Endothelial cell of umbilical vein (primary cell): ENCODE results near the gene SUPT4H1.

Experiments used
- EZH2 ChIP-seq: IDR thresholded peaks from 2 replicates; pipeline ENCODE4 v1.6.1; 2012; ENCODE audit warnings: borderline replicate concordance, low read depth, mild to moderate bottlenecking, moderate library complexity, low read length, inconsistent platforms; ENCODE audit not compliant: severe bottlenecking
- JUN ChIP-seq: IDR thresholded peaks from 2 replicates; pipeline ENCODE4 v1.6.1; 2011; ENCODE audit warnings: borderline replicate concordance, low read depth; ENCODE audit not compliant: insufficient read length, insufficient read depth
- POLR2A ChIP-seq: IDR thresholded peaks from 2 replicates; pipeline ENCODE4 v1.6.1; 2012; ENCODE audit warnings: low read depth, mild to moderate bottlenecking, control low read depth, low read length
- POLR2AphosphoS5 ChIP-seq: IDR thresholded peaks from 2 replicates; pipeline ENCODE4 v1.6.1; 2012; ENCODE audit warnings: low read depth, mild to moderate bottlenecking, control low read depth, low read length, moderate library complexity; ENCODE audit not compliant: insufficient read depth
- TF ChIP-seq, protein P1 (sequence below), 2 donors: IDR thresholded peaks; 1 replicate in 1 of 2; 2 replicates in 1 of 2; pipeline ENCODE4 v1.5.1; 2011; ENCODE audit warnings: low read length in 2 of 2, mild to moderate bottlenecking in 2 of 2, moderate library complexity in 2 of 2, control low read depth in 1 of 2, inconsistent platforms in 1 of 2, low read depth in 1 of 2; ENCODE audit not compliant: insufficient read depth in 1 of 2; ENCODE audit errors: extremely low read depth in 1 of 2
- TF ChIP-seq, protein P2 (sequence below): IDR thresholded peaks from 2 replicates; pipeline ENCODE4 v1.6.1; 2011; ENCODE audit not compliant: insufficient read depth, insufficient read length

DNA sequence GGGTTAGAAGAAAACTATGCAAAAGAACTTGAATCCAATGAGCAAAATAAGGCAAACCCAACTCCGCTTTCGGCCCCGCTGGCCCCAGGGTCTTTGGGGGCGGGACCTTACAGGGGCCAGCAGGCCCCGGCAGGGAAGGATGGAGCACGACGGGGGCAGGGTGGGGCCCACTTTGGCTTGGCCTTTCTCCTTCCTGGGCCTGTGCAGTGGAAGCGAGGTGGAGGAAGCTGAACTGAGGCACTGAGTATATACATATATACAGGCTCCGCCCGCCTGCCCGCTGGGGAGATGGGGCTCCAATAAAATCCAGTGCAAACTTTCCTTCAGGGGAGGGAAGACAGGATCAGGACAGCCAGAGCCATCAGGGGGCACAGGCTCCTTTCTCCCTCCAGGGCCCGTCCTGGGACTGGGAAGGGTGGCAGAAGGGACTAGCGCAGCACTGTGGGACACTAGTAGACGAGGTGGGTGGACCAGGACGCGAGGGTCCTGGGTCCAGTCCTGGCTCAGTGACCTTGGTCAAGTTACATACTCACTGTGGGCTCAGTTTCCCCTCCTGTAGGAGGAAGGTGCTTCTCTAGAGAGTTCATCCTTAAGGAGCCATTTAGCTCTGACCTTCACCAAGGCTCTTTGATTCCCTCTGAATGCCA, 50.4 kb downstream of the SUPT4H1 start:
- TF ChIP-seq POLR2AphosphoS5: no peak
- TF ChIP-seq, protein P1, sequence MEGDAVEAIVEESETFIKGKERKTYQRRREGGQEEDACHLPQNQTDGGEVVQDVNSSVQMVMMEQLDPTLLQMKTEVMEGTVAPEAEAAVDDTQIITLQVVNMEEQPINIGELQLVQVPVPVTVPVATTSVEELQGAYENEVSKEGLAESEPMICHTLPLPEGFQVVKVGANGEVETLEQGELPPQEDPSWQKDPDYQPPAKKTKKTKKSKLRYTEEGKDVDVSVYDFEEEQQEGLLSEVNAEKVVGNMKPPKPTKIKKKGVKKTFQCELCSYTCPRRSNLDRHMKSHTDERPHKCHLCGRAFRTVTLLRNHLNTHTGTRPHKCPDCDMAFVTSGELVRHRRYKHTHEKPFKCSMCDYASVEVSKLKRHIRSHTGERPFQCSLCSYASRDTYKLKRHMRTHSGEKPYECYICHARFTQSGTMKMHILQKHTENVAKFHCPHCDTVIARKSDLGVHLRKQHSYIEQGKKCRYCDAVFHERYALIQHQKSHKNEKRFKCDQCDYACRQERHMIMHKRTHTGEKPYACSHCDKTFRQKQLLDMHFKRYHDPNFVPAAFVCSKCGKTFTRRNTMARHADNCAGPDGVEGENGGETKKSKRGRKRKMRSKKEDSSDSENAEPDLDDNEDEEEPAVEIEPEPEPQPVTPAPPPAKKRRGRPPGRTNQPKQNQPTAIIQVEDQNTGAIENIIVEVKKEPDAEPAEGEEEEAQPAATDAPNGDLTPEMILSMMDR (IDR thresholded peaks at IDR 0.05; ENCODE audit: extremely low read depth in 1 of 2, insufficient read depth in 1 of 2, low read depth in 1 of 2, low read length in 2 of 2): no peak
- no peak for TF ChIP-seq EZH2
- TF ChIP-seq POLR2A: no peak
- no peak for TF ChIP-seq JUN
- TF ChIP-seq, protein P2, sequence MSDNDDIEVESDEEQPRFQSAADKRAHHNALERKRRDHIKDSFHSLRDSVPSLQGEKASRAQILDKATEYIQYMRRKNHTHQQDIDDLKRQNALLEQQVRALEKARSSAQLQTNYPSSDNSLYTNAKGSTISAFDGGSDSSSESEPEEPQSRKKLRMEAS: no peak
